WTC11 (cell line): Measurements from ENCODE around the gene RAX2. TPM values are rescaled to one million over a fixed set of nuclear protein-coding genes. Genes with fewer than 3 reads are reported as not detected.

Experiments
- ATAC-seq: fragments of 200-7000 bp; cut with Tn5 transposase; 2 replicates; pipeline ENCODE4 v1.10.0; 2021; ENCODE audit warnings: mild to moderate bottlenecking, moderate library complexity
- CTCF ChIA-PET: fragments of 300-600 bp; sonication (Branson Sonifier 250); formaldehyde crosslinking; loops from one replicate; lab custom pipeline; 2021; ENCODE audit warnings: antibody characterized with exemption; lab: Charles Lee
- POLR2A ChIA-PET: fragments of 350-600 bp; sonication (Branson Sonifier 250); formaldehyde crosslinking; loops from one replicate; lab custom pipeline; 2021; ENCODE audit warnings: antibody characterized with exemption; lab: Charles Lee
- DNase-seq: peaks from one replicate; pipeline ENCODE4 v3.0.0; 2021; ENCODE audit warnings: low spot score
- H3K27ac Mint-ChIP-seq: 2 replicates; pipeline ENCODE4 v1.8.0; 2021; ENCODE audit warnings: mixed read lengths
- H3K27me3 Mint-ChIP-seq: 2 replicates; pipeline ENCODE4 v1.8.0; 2021; ENCODE audit warnings: low read depth, mild to moderate bottlenecking, moderate library complexity, mixed read lengths
- H3K36me3 Mint-ChIP-seq: 2 replicates; pipeline ENCODE4 v1.8.0; 2021; ENCODE audit warnings: mixed read lengths
- H3K4me1 Mint-ChIP-seq: 2 replicates; pipeline ENCODE4 v1.8.0; 2022; ENCODE audit warnings: mixed read lengths
- H3K4me3 Mint-ChIP-seq: 2 replicates; pipeline ENCODE4 v1.8.0; 2021; ENCODE audit warnings: mild to moderate bottlenecking, moderate library complexity, mixed read lengths
- H3K9me3 Mint-ChIP-seq: 2 replicates; pipeline ENCODE4 v1.8.0; 2021; ENCODE audit warnings: mixed read lengths
- ATF3 ChIP-seq: sonication (generic); formaldehyde crosslinking; conservative IDR thresholded peaks from 2 replicates; pipeline ENCODE4 v1.8.1; 2022; ENCODE audit warnings: mild to moderate bottlenecking, missing genetic modification reagents
- CDX4 ChIP-seq: fragments of 250-450 bp; sonication (Bioruptor Pico); IDR thresholded peaks from 2 replicates; pipeline ENCODE4 v1.9.0; 2021; ENCODE audit warnings: moderate library complexity, mild to moderate bottlenecking, inconsistent platforms, borderline replicate concordance
- CREB1 ChIP-seq: sonication (generic); formaldehyde crosslinking; IDR thresholded peaks from 2 replicates; pipeline ENCODE4 v1.8.0; 2023; ENCODE audit warnings: mild to moderate bottlenecking, missing genetic modification reagents
- E2F1 ChIP-seq: sonication (generic); formaldehyde crosslinking; IDR thresholded peaks from 2 replicates; pipeline ENCODE4 v1.8.0; 2022; ENCODE audit warnings: mild to moderate bottlenecking, missing genetic modification reagents
- E2F5 ChIP-seq: sonication (generic); formaldehyde crosslinking; IDR thresholded peaks from 2 replicates; pipeline ENCODE4 v1.8.1; 2022; ENCODE audit warnings: mild to moderate bottlenecking, moderate library complexity, missing genetic modification reagents
- ETV6 ChIP-seq: sonication (generic); formaldehyde crosslinking; IDR thresholded peaks from 2 replicates; pipeline ENCODE4 v1.8.1; 2022; ENCODE audit warnings: mild to moderate bottlenecking, missing genetic modification reagents
- FOXJ3 ChIP-seq: sonication (generic); formaldehyde crosslinking; IDR thresholded peaks from 2 replicates; pipeline ENCODE4 v1.9.0; 2021; ENCODE audit warnings: missing genetic modification reagents, mild to moderate bottlenecking, borderline replicate concordance
- FOXP1 ChIP-seq: sonication (generic); formaldehyde crosslinking; IDR thresholded peaks from 2 replicates; pipeline ENCODE4 v1.8.0; 2022; ENCODE audit warnings: missing genetic modification reagents, mild to moderate bottlenecking, moderate library complexity, borderline replicate concordance
- IRF1 ChIP-seq: sonication (generic); formaldehyde crosslinking; IDR thresholded peaks from 2 replicates; pipeline ENCODE4 v1.8.0; 2023; ENCODE audit warnings: missing genetic modification reagents
- IRF2 ChIP-seq: sonication (generic); formaldehyde crosslinking; IDR thresholded peaks from 2 replicates; pipeline ENCODE4 v1.8.0; 2022; ENCODE audit warnings: low read depth, missing genetic modification reagents, borderline replicate concordance
- NFE2L1 ChIP-seq: sonication (generic); formaldehyde crosslinking; IDR thresholded peaks from 2 replicates; pipeline ENCODE4 v1.8.1; 2023; ENCODE audit warnings: missing genetic modification reagents
- NR2C2 ChIP-seq: sonication (generic); formaldehyde crosslinking; IDR thresholded peaks from 2 replicates; pipeline ENCODE4 v1.8.0; 2022; ENCODE audit warnings: mild to moderate bottlenecking, missing genetic modification reagents
- SMAD3 ChIP-seq: sonication (generic); formaldehyde crosslinking; IDR thresholded peaks from 2 replicates; pipeline ENCODE4 v1.8.0; 2022; ENCODE audit warnings: missing genetic modification reagents, mild to moderate bottlenecking, borderline replicate concordance
- SOX15 ChIP-seq: fragments of 250-450 bp; sonication (Bioruptor Pico); IDR thresholded peaks from 2 replicates; pipeline ENCODE4 v1.9.0; 2021; ENCODE audit warnings: mild to moderate bottlenecking
- STAT6 ChIP-seq: sonication (generic); formaldehyde crosslinking; conservative IDR thresholded peaks from 2 replicates; pipeline ENCODE4 v1.8.1; 2023; ENCODE audit warnings: mild to moderate bottlenecking, low read depth, missing genetic modification reagents, moderate library complexity
- TEAD4 ChIP-seq: sonication (generic); formaldehyde crosslinking; IDR thresholded peaks from 2 replicates; pipeline ENCODE4 v1.8.0; 2022; ENCODE audit warnings: mild to moderate bottlenecking, missing genetic modification reagents
- TP53 ChIP-seq: sonication (generic); formaldehyde crosslinking; IDR thresholded peaks from 2 replicates; pipeline ENCODE4 v1.8.1; 2023; ENCODE audit warnings: mild to moderate bottlenecking, missing genetic modification reagents
- ZMAT4 ChIP-seq: fragments of 250-450 bp; sonication (Bioruptor Pico); IDR thresholded peaks from 2 replicates; pipeline ENCODE4 v1.9.0; 2021; ENCODE audit warnings: mild to moderate bottlenecking
- ZNF219 ChIP-seq: sonication (generic); formaldehyde crosslinking; IDR thresholded peaks from 2 replicates; pipeline ENCODE4 v1.8.0; 2023; ENCODE audit warnings: missing genetic modification reagents, mild to moderate bottlenecking, borderline replicate concordance
- ZNF263 ChIP-seq: sonication (generic); formaldehyde crosslinking; IDR thresholded peaks from 2 replicates; pipeline ENCODE4 v1.8.1; 2022; ENCODE audit warnings: low read depth, mild to moderate bottlenecking, moderate library complexity, missing genetic modification reagents
- ZNF396 ChIP-seq: fragments of 250-450 bp; sonication (Bioruptor Pico); IDR thresholded peaks from 2 replicates; pipeline ENCODE4 v1.8.0; 2021; ENCODE audit warnings: mild to moderate bottlenecking, moderate library complexity, borderline replicate concordance
- total RNA-seq: library from RNA; stranded (reverse); gene quantifications from 3 replicates; pipeline ENCODE4 v1.2.3, GENCODE V29; 2021

RAX2 gene
- total RNA-seq, 1 experiment from 2014 or later = 0.09 TPM

- ChIA-PET POLR2A (no interaction called here), CTCF (interaction anchor here (0.6 to 3.4 kb wide), 2 partner anchors 8 to 16 kb away, joined by 4 to 25 read pairs; no protein-coding TSS in a partner anchor)
- Mint-ChIP-seq H3K4me1 (no peaks in the 10 kb centered on the region), H3K27me3 (no peaks in the 10 kb centered on the region), H3K36me3 (no peaks in the 10 kb centered on the region), H3K9me3 (0 out of 2 replicates have a peak, but pooled peaks cover 3% of the 10 kb centered on the region), H3K27ac (no peak overlapping the region), H3K4me3 (no peak overlapping the region)
- no peak for TF ChIP-seq ZNF396
- no peak for TF ChIP-seq ETV6 (CRISPR knock-in tag)
- TF ChIP-seq NR2C2 (CRISPR knock-in tag) = no peak
- TF ChIP-seq FOXP1 (CRISPR knock-in tag) = no peak
- no peak for TF ChIP-seq SMAD3 (CRISPR knock-in tag)
- TF ChIP-seq ZNF263 (CRISPR knock-in tag) = no peak
- TF ChIP-seq CDX4 (CRISPR knock-in tag) = no peak
- TF ChIP-seq ZNF219 (CRISPR knock-in tag) = no peak
- ATAC-seq (no peak), DNase-seq (no peak)
Measured at GRCh38 chr19:3813473-3814392, 41.7 kb upstream of the RAX2 start.

- Mint-ChIP-seq H3K4me3 (no peak overlapping the region), H3K27me3 (no peaks in the 10 kb centered on the region), H3K4me1 (no peaks in the 10 kb centered on the region), H3K36me3 (no peaks in the 10 kb centered on the region)
- CTCF ChIA-PET = interaction anchor here (1.1 to 3.4 kb wide), 2 partner anchors 11 to 17 kb away, joined by 3 to 25 read pairs; no protein-coding TSS in a partner anchor
- no peak for TF ChIP-seq IRF1 (CRISPR knock-in tag)
- no peak for TF ChIP-seq SOX15 (CRISPR knock-in tag)
- TF ChIP-seq FOXJ3 = no peak
- no peak for TF ChIP-seq IRF2 (CRISPR knock-in tag)
- no peak for TF ChIP-seq NFE2L1 (CRISPR knock-in tag)
- TF ChIP-seq STAT6 = no peak
- no peak for TF ChIP-seq TP53 (CRISPR knock-in tag)
- TF ChIP-seq TEAD4 (CRISPR knock-in tag) = no peak
- no peak for TF ChIP-seq E2F1 (CRISPR knock-in tag)
- no peak for TF ChIP-seq CREB1 (CRISPR knock-in tag)
- no peak for TF ChIP-seq ZMAT4 (CRISPR knock-in tag)
- no peak for TF ChIP-seq ATF3
- no peak for TF ChIP-seq E2F5 (CRISPR knock-in tag)
- TF ChIP-seq, all 79 proteins: peak for 0
- DNase-seq = no peak
- ATAC-seq = no peak; the same call in 1 of the 2 replicates
- Mint-ChIP-seq H3K27ac (no peak overlapping the region), H3K9me3 (peaks cover 10% of the 10 kb centered on the region)
- POLR2A ChIA-PET = interaction anchor here (0.5 kb wide), 1 partner anchor 125 kb away, joined by 3 read pairs; no protein-coding TSS in a partner anchor
Measured at GRCh38 chr19:3810708-3811355, 38.8 kb upstream of the RAX2 start.
